ENCODE data around the gene KPNA3. TPM values are rescaled to one million over a fixed set of nuclear protein-coding genes. Genes with fewer than 3 reads are reported as not detected.

Gene KPNA3
- total RNA-seq, 2 experiments from 2014 or later = 59.1 to 60.6 TPM

DNA sequence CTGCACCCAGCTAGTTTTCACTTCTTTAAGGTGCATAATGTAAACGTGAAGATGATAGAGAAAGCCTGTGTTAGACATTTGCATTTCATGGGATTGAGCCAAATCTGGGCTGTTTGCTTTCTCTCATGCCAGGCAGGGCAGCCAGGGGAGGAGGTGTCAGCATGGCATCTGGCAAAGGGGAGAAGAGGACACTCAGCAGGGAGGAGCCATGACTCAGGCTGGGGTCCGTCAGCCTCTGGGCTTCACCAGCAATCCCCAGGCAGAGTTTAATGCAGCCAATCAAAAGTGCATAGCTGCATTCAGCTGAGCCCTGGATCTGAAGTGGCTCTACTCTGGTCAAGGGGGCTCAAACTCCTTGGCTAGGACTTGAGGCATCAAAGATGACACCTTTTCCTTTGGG lies 124.7 kb downstream of the KPNA3 start:
- CTCF ChIA-PET = no interaction called here
- Mint-ChIP-seq H3K36me3 (ENCODE audit: low read depth) (peaks cover 16% of the 10 kb centered on the region), H3K9me3 (no peaks in the 10 kb centered on the region), H3K4me1 (ENCODE audit: low read depth) (no peaks in the 10 kb centered on the region), H3K27ac (no peak overlapping the region), H3K4me3 (no peak overlapping the region), H3K27me3 (no peaks in the 10 kb centered on the region)
- intact Hi-C loops (cut with micrococcal nuclease) = no loop called here
- DNase-seq = no peak
- POLR2A ChIA-PET = no interaction called here
- TF ChIP-seq, protein P1, sequence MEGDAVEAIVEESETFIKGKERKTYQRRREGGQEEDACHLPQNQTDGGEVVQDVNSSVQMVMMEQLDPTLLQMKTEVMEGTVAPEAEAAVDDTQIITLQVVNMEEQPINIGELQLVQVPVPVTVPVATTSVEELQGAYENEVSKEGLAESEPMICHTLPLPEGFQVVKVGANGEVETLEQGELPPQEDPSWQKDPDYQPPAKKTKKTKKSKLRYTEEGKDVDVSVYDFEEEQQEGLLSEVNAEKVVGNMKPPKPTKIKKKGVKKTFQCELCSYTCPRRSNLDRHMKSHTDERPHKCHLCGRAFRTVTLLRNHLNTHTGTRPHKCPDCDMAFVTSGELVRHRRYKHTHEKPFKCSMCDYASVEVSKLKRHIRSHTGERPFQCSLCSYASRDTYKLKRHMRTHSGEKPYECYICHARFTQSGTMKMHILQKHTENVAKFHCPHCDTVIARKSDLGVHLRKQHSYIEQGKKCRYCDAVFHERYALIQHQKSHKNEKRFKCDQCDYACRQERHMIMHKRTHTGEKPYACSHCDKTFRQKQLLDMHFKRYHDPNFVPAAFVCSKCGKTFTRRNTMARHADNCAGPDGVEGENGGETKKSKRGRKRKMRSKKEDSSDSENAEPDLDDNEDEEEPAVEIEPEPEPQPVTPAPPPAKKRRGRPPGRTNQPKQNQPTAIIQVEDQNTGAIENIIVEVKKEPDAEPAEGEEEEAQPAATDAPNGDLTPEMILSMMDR (IDR thresholded peaks at IDR 0.05) = no peak
- no peak for ATAC-seq

DNA sequence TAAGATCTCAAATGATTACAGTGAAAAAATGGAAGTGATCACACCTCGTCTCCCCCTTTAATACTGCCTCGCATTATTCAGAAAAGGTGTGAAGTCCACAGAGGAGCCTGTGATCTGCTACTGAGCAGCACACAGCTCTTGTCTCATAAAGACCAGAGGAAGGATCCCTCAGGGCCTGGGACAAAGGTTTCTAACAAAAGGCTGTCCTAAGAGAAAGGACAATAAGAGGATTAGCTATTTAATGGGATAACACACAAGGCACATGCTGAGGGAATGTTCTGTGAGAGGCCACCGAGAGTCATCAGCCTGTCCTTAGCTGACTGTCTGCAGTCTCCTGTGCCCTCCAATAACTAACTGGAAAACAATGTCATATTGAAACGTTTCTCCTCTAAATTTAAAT lies 127.9 kb downstream of the KPNA3 start:
- Mint-ChIP-seq H3K27me3 (no peaks in the 10 kb centered on the region), H3K27ac (no peak overlapping the region), H3K4me1 (ENCODE audit: low read depth) (no peaks in the 10 kb centered on the region), H3K9me3 (no peaks in the 10 kb centered on the region), H3K36me3 (ENCODE audit: low read depth) (peaks cover 19% of the 10 kb centered on the region), H3K4me3 (no peak overlapping the region)
- CTCF ChIA-PET = no interaction called here
- DNase-seq (no peak), ATAC-seq (no peak)
- POLR2A ChIA-PET = no interaction called here
- TF ChIP-seq, protein P1 (IDR thresholded peaks at IDR 0.05) = no peak
- intact Hi-C loops (cut with micrococcal nuclease) = no loop called here

DNA sequence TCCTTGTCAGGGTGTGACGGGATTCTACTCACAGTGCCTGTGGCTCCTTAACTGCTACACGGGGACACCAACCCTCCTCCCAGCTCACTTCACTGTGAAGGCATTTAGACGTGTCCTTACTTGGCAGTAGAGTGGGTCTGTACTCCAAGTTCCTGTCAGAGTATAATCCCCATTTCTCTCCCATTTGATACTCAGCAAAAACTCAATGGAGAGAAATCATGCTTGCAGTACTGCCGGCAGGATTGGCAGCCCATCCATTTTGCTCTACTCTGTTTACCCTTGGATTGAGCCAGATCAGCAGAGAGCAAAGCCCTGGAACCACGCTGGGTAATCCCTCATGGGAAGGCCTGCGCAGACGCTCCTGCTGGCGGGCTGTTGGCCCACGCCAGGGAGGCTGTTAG lies 135.2 kb downstream of the KPNA3 start:
- Mint-ChIP-seq H3K27ac (no peak overlapping the region), H3K36me3 (ENCODE audit: low read depth) (peaks cover 2% of the 10 kb centered on the region), H3K4me1 (ENCODE audit: low read depth) (no peaks in the 10 kb centered on the region), H3K9me3 (no peaks in the 10 kb centered on the region), H3K4me3 (no peak overlapping the region), H3K27me3 (no peaks in the 10 kb centered on the region)
- ChIA-PET POLR2A (no interaction called here), CTCF (no interaction called here)
- TF ChIP-seq, protein P1 (IDR thresholded peaks at IDR 0.05) = no peak
- DNase-seq (no peak), ATAC-seq (no peak)
- intact Hi-C loops (cut with micrococcal nuclease) = no loop called here

DNA sequence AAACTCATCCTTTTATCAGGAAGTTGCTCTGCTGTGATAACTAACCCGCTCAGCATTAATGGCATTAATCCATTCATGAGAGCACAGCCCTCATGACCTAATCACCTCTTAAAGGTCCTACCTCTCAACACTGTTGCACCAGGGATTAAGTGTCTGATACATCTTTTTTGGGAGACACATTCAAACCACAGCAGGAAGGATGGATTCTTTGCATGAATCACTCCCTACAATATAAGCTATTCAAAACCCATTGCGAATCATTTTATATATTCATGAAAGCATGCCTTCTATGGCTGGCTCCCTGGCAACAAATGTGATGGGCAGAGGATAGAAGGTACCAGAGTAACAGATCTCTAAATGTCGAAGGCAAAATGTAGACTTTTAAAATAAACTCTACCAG lies 136.6 kb downstream of the KPNA3 start:
- Mint-ChIP-seq H3K9me3 (no peaks in the 10 kb centered on the region), H3K4me1 (ENCODE audit: low read depth) (no peaks in the 10 kb centered on the region), H3K27ac (no peak overlapping the region), H3K27me3 (no peaks in the 10 kb centered on the region), H3K4me3 (no peak overlapping the region), H3K36me3 (ENCODE audit: low read depth) (no peaks in the 10 kb centered on the region)
- POLR2A ChIA-PET = no interaction called here
- CTCF ChIA-PET = no interaction called here
- ATAC-seq (no peak), DNase-seq (no peak)
- TF ChIP-seq, protein P1 (IDR thresholded peaks at IDR 0.05) = no peak
- intact Hi-C loops (cut with micrococcal nuclease) = no loop called here

DNA sequence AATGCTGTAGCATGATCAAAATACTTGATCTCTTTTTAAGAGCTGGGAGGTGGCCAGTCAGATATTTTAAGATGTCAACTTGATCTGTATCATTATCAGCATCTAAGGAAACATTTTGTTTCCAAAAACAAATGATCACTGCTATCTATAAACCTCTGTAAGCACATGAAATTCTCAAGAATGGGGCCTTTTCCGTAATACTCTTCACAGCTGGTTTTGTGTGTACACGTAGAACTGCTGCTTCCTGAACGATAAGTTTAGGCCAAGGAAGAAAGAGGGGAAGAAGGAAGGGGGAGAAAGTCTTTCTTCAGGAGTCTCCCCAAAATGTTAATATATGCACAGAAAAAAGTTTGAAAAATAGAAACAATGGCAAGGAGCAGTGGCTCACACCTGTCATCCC lies 138.5 kb downstream of the KPNA3 start:
- intact Hi-C loops (cut with micrococcal nuclease) = no loop called here
- H3K4me1 Mint-ChIP-seq (ENCODE audit: low read depth) = no peaks in the 10 kb centered on the region
- ChIA-PET CTCF (no interaction called here), POLR2A (interaction anchor here (0.8 kb wide), 1 partner anchor 380 kb away, joined by 3 read pairs; no protein-coding TSS in a partner anchor)
- no peaks in the 10 kb centered on the region for H3K36me3 Mint-ChIP-seq (ENCODE audit: low read depth)
- no peaks in the 10 kb centered on the region for H3K9me3 Mint-ChIP-seq
- no peak overlapping the region for H3K27ac Mint-ChIP-seq
- ATAC-seq (no peak), DNase-seq (no peak)
- no peaks in the 10 kb centered on the region for H3K27me3 Mint-ChIP-seq
- TF ChIP-seq, protein P1 (IDR thresholded peaks at IDR 0.05) = no peak
- H3K4me3 Mint-ChIP-seq = no peak overlapping the region
